Astrocyte (in vitro differentiated cells and primary cell): ENCODE results near the gene HBS1L.

Experiments used
- EZH2 ChIP-seq: IDR thresholded peaks from 2 replicates; pipeline ENCODE4 v1.6.1; 2012; ENCODE audit warnings: mild to moderate bottlenecking, low read length, inconsistent platforms; ENCODE audit not compliant: insufficient read depth
- TF ChIP-seq, protein P1 (sequence below): IDR thresholded peaks from 2 replicates; pipeline ENCODE4 v1.5.1; 2011; ENCODE audit warnings: low read depth, mild to moderate bottlenecking, inconsistent platforms, low read length, moderate library complexity; ENCODE audit not compliant: insufficient read depth

DNA sequence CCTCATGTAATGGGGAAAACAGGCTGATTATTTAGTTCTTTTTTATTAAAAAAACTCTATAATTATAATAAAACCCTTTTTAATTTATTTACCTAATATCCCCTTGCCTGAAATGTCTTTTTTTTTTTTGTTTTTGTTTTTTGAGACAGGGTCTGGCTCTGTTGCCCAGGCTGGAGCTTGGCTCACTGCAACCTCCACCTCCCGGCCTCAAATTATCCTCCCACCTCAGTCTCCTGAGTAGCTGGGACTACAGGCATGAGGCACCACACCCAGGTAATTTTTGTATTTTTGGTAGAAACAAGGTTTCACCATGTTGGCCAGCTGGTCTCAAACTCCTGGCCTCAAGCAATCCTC lies 30.3 kb upstream of the HBS1L start:
- TF ChIP-seq, protein P1, sequence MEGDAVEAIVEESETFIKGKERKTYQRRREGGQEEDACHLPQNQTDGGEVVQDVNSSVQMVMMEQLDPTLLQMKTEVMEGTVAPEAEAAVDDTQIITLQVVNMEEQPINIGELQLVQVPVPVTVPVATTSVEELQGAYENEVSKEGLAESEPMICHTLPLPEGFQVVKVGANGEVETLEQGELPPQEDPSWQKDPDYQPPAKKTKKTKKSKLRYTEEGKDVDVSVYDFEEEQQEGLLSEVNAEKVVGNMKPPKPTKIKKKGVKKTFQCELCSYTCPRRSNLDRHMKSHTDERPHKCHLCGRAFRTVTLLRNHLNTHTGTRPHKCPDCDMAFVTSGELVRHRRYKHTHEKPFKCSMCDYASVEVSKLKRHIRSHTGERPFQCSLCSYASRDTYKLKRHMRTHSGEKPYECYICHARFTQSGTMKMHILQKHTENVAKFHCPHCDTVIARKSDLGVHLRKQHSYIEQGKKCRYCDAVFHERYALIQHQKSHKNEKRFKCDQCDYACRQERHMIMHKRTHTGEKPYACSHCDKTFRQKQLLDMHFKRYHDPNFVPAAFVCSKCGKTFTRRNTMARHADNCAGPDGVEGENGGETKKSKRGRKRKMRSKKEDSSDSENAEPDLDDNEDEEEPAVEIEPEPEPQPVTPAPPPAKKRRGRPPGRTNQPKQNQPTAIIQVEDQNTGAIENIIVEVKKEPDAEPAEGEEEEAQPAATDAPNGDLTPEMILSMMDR = no peak
- no peak for TF ChIP-seq EZH2
